ENCODE data around the gene CACNA1G. TPM values are rescaled to one million over a fixed set of nuclear protein-coding genes. Genes with fewer than 3 reads are reported as not detected.

CACNA1G gene
- total and polyA plus RNA-seq, 2 donors from 2014 or later, result 0.06 TPM; not detected in 1

DNA sequence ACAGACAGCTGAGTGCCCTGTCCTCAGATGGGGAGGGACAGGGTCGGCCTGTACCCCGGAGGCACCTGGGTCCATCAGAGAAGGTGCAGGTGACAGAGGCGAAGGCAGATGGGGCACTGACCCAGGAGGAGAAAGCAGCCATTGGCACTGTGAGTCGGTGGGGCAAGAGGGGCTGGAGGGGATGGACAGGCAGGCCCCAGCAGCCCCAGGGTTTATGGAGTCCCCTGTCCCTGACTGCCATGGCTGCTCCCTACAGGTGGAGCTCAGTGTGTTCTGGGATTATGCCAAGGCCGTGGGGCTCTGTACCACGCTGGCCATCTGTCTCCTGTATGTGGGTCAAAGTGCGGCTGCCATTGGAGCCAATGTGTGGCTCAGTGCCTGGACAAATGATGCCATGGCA lies 115.1 kb downstream of the CACNA1G start:
- H3K4me1 ChIP-seq (ENCODE audit: control insufficient read depth in 2 of 3, insufficient read depth in 2 of 3, low read depth in 1 of 3, low read length in 3 of 3), result no peaks in the 10 kb centered on the region
- no peak overlapping the region for H3K4me3 ChIP-seq (ENCODE audit: low read length in 3 of 3)
- H3K27me3 ChIP-seq (ENCODE audit: control insufficient read depth, insufficient read depth, low read length), result no peaks in the 10 kb centered on the region
- no peaks in the 10 kb centered on the region for H3K36me3 ChIP-seq (ENCODE audit: control insufficient read depth in 2 of 3, insufficient read depth in 3 of 3, low read length in 3 of 3)
- H3K27ac ChIP-seq (ENCODE audit: low read depth in 2 of 2, low read length in 2 of 2), result no peak overlapping the region
- TF ChIP-seq, protein P1, sequence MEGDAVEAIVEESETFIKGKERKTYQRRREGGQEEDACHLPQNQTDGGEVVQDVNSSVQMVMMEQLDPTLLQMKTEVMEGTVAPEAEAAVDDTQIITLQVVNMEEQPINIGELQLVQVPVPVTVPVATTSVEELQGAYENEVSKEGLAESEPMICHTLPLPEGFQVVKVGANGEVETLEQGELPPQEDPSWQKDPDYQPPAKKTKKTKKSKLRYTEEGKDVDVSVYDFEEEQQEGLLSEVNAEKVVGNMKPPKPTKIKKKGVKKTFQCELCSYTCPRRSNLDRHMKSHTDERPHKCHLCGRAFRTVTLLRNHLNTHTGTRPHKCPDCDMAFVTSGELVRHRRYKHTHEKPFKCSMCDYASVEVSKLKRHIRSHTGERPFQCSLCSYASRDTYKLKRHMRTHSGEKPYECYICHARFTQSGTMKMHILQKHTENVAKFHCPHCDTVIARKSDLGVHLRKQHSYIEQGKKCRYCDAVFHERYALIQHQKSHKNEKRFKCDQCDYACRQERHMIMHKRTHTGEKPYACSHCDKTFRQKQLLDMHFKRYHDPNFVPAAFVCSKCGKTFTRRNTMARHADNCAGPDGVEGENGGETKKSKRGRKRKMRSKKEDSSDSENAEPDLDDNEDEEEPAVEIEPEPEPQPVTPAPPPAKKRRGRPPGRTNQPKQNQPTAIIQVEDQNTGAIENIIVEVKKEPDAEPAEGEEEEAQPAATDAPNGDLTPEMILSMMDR (IDR thresholded peaks at IDR 0.05; ENCODE audit: borderline replicate concordance, extremely low read depth, insufficient read depth), result no peak
- intact Hi-C loops (cut with DNase I), result loop anchor here (10.0 kb wide), 1 partner anchor 121 kb away; no protein-coding TSS in a partner anchor
- FAIRE-seq (no peak), DNase-seq (peak in 1 of 5 donors; percentile 60)
- no peaks in the 10 kb centered on the region for H3K9me3 ChIP-seq (ENCODE audit: control insufficient read depth in 2 of 3, insufficient read depth in 1 of 3, low read length in 3 of 3)
- H3K9ac ChIP-seq (ENCODE audit: low read length in 3 of 3), result no peak overlapping the region

DNA sequence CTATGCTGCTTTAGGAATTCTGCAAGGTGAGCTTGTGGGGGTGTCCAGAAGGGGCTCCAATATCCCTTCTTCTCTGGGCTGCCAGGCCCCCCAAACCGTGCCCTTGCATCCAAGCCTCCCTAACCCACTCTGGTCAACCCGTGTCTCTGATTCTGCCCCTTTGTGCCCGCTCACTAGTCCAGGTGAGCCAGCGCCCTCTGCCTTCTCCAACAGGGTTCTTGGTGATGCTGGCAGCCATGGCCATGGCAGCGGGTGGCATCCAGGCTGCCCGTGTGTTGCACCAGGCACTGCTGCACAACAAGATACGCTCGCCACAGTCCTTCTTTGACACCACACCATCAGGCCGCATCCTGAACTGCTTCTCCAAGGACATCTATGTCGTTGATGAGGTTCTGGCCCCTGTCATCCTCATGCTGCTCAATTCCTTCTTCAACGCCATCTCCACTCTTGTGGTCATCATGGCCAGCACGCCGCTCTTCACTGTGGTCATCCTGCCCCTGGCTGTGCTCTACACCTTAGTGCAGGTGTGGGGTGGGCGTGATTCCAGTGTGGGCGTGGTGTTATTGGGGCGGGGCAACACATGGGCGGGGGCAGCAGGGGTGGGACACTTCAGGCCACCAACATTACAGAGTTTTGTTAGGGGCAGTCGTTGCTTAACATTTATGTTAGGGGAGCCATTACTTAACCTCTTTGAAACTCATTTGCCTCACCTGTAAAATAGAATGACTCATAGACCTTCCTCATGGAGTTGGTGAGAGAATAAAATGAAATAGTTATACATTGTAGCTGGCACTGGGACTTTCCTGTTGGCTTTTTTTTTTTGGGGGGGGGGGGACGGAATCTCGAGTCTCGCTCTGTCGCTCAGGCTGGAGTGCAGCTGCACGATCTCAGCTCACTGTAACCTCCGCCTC lies 115.8 kb downstream of the CACNA1G start:
- DNase-seq, result peak in 1 of 5 donors; percentile 61
- intact Hi-C loops (cut with DNase I), result loop anchor here (10.0 kb wide), 1 partner anchor 122 kb away; no protein-coding TSS in a partner anchor
- no peak overlapping the region for H3K4me3 ChIP-seq (ENCODE audit: low read length in 3 of 3)
- no peaks in the 10 kb centered on the region for H3K27me3 ChIP-seq (ENCODE audit: control insufficient read depth, insufficient read depth, low read length)
- no peaks in the 10 kb centered on the region for H3K36me3 ChIP-seq (ENCODE audit: control insufficient read depth in 2 of 3, insufficient read depth in 3 of 3, low read length in 3 of 3)
- H3K9ac ChIP-seq (ENCODE audit: low read length in 3 of 3), result no peak overlapping the region
- no peak overlapping the region for H3K27ac ChIP-seq (ENCODE audit: low read depth in 2 of 2, low read length in 2 of 2)
- no peak for FAIRE-seq
- TF ChIP-seq, protein P1 (IDR thresholded peaks at IDR 0.05; ENCODE audit: borderline replicate concordance, extremely low read depth, insufficient read depth), result no peak
- peaks cover 0 to 3% (median 0%) of the 10 kb centered on the region in 3 donors for H3K4me1 ChIP-seq (ENCODE audit: control insufficient read depth in 2 of 3, insufficient read depth in 2 of 3, low read depth in 1 of 3, low read length in 3 of 3)
- no peaks in the 10 kb centered on the region for H3K9me3 ChIP-seq (ENCODE audit: control insufficient read depth in 2 of 3, insufficient read depth in 1 of 3, low read length in 3 of 3)

Other genes with a start within 250 kb of the CACNA1G start
- 30.0 TPM for gene XYLT2, start 214.6 kb upstream of the CACNA1G start, total RNA-seq
- gene XYLT2, start 214.6 kb upstream of the CACNA1G start, polyA plus RNA-seq (ENCODE audit: insufficient read depth, low read depth, low replicate concordance), result 21.2 TPM
- gene MRPL27, start 187.5 kb upstream of the CACNA1G start, total RNA-seq, result 54.0 TPM
- 227 TPM for gene MRPL27, start 187.5 kb upstream of the CACNA1G start, polyA plus RNA-seq (ENCODE audit: insufficient read depth, low read depth, low replicate concordance)
- gene EME1, start 187.5 kb upstream of the CACNA1G start, total RNA-seq, result 1.0 TPM
- gene EME1, start 187.5 kb upstream of the CACNA1G start, polyA plus RNA-seq (ENCODE audit: insufficient read depth, low read depth, low replicate concordance), result not detected
- 61.7 TPM for gene LRRC59, start 163.2 kb upstream of the CACNA1G start, total RNA-seq
- gene LRRC59, start 163.2 kb upstream of the CACNA1G start, polyA plus RNA-seq (ENCODE audit: insufficient read depth, low read depth, low replicate concordance), result 37.0 TPM
- gene ACSF2, start 134.5 kb upstream of the CACNA1G start, total RNA-seq, result 44.4 TPM
- gene ACSF2, start 134.5 kb upstream of the CACNA1G start, polyA plus RNA-seq (ENCODE audit: insufficient read depth, low read depth, low replicate concordance), result 404 TPM
- 0.22 TPM for gene CHAD, start 91.8 kb upstream of the CACNA1G start, total RNA-seq
- gene CHAD, start 91.8 kb upstream of the CACNA1G start, polyA plus RNA-seq (ENCODE audit: insufficient read depth, low read depth, low replicate concordance), result 0.43 TPM
- 38.9 TPM for gene RSAD1, start 81.9 kb upstream of the CACNA1G start, total RNA-seq
- 39.9 TPM for gene RSAD1, start 81.9 kb upstream of the CACNA1G start, polyA plus RNA-seq (ENCODE audit: insufficient read depth, low read depth, low replicate concordance)
- gene MYCBPAP, start 52.3 kb upstream of the CACNA1G start, total RNA-seq, result 0.72 TPM
- 2.9 TPM for gene MYCBPAP, start 52.3 kb upstream of the CACNA1G start, polyA plus RNA-seq (ENCODE audit: insufficient read depth, low read depth, low replicate concordance)
- 5.0 TPM for gene EPN3, start 28.0 kb upstream of the CACNA1G start, total RNA-seq
- gene EPN3, start 28.0 kb upstream of the CACNA1G start, polyA plus RNA-seq (ENCODE audit: insufficient read depth, low read depth, low replicate concordance), result 28.7 TPM
- gene SPATA20, start 13.5 kb upstream of the CACNA1G start, total RNA-seq, result 60.4 TPM
- 52.7 TPM for gene SPATA20, start 13.5 kb upstream of the CACNA1G start, polyA plus RNA-seq (ENCODE audit: insufficient read depth, low read depth, low replicate concordance)
- 156 TPM for gene ABCC3, start 74.2 kb downstream of the CACNA1G start, total RNA-seq
- gene ABCC3, start 74.2 kb downstream of the CACNA1G start, polyA plus RNA-seq (ENCODE audit: insufficient read depth, low read depth, low replicate concordance), result 9.3 TPM
- 37.6 TPM for gene ANKRD40, start 147.2 kb downstream of the CACNA1G start, total RNA-seq
- gene ANKRD40, start 147.2 kb downstream of the CACNA1G start, polyA plus RNA-seq (ENCODE audit: insufficient read depth, low read depth, low replicate concordance), result 15.8 TPM
- gene LUC7L3, start 158.9 kb downstream of the CACNA1G start, total RNA-seq, result 91.9 TPM
- 74.3 TPM for gene LUC7L3, start 158.9 kb downstream of the CACNA1G start, polyA plus RNA-seq (ENCODE audit: insufficient read depth, low read depth, low replicate concordance)
- not detected for gene ANKRD40CL, start 206.8 kb downstream of the CACNA1G start, total RNA-seq
- gene ANKRD40CL, start 206.8 kb downstream of the CACNA1G start, polyA plus RNA-seq (ENCODE audit: insufficient read depth, low read depth, low replicate concordance), result not detected

Data from kidney (tissue), 14 donors.